Large intestine (tissue), 3 donors: Measurements from ENCODE around the gene ABCC9. TPM values are rescaled to one million over a fixed set of nuclear protein-coding genes. Genes with fewer than 3 reads are reported as not detected.
A peak's percentile ranks its signal among the peaks of the same experiment; 100 is the strongest.

ENCODE experiments used
- DNase-seq, 2 donors: peaks; one replicate each; pipeline versions ENCODE4 v3.0.0 to v3.0.0-alpha.2; 2013
- H3K27ac ChIP-seq: one replicate; pipeline ENCODE4 v1.5.1; 2013; ENCODE audit warnings: low read length
- H3K27me3 ChIP-seq: 2 replicates; pipeline ENCODE4 v1.6.1; 2013; ENCODE audit warnings: low read length; ENCODE audit not compliant: control insufficient read depth, insufficient read depth
- H3K36me3 ChIP-seq: 2 replicates; pipeline ENCODE4 v1.6.1; 2013; ENCODE audit warnings: low read length; ENCODE audit not compliant: control insufficient read depth, insufficient read depth
- H3K4me1 ChIP-seq: one replicate; pipeline ENCODE4 v1.6.1; 2013; ENCODE audit warnings: low read length; ENCODE audit not compliant: control insufficient read depth, insufficient read depth
- H3K4me3 ChIP-seq: one replicate; pipeline ENCODE4 v1.5.1; 2013; ENCODE audit warnings: low read length
- H3K9me3 ChIP-seq: one replicate; pipeline ENCODE4 v1.6.1; 2013; ENCODE audit warnings: mild to moderate bottlenecking, low read depth, low read length, moderate library complexity; ENCODE audit not compliant: control insufficient read depth
- WGBS: methylation state at CpG from one replicate; pipeline ENCODE4 v1.1.5; 2013; ENCODE audit warnings: low lambda C conversion rate; ENCODE audit not compliant: insufficient coverage; 5-methylcytosine and 5-hydroxymethylcytosine counted together
- polyA plus RNA-seq: library from polyadenylated mRNA; unstranded; fragments of 120-200 nt; gene quantifications from one replicate; pipeline ENCODE4 v1.2.1, GENCODE V29; 2013

Gene ABCC9
- polyA plus RNA-seq, 1 donor: 7.4 TPM

- H3K36me3 ChIP-seq: no peaks in the 10 kb centered on the region
- H3K4me3 ChIP-seq: no peak overlapping the region
- 90% methylated on average over 3 of the region's 4 CpGs for WGBS
These were observed 30.8 kb upstream of the ABCC9 start for GRCh38 chr12:21972055-21972454.

DNA sequence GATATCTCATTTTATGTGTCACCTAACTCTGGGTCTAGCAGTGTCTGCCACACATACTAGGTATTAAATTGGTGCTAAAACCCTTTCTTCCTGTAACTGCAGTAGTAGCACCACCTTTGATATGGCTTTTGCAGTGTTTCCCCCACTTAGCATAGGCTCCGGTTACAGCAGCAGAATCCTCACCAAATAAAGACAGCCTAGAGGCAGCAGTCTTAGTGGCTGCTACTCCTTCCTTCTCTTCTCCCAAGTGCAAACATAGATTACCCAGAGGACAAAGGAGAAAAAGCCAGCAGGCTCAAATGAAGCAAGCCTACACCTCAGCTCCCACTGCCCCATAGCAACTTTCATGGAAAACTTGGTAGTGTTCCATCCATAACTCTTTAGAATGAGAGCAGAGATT is 30.1 kb upstream of the ABCC9 start:
- Histone ChIP-seq H3K4me3 (no peak overlapping the region), H3K9me3 (no peaks in the 10 kb centered on the region), H3K27ac (no peak overlapping the region), H3K36me3 (no peaks in the 10 kb centered on the region), H3K4me1 (no peaks in the 10 kb centered on the region), H3K27me3 (no peaks in the 10 kb centered on the region)
- no CpG with 5 or more reads among the region's 1 CpG for WGBS
- no peak for DNase-seq

More at GRCh38 chr12:21972055-21972454, 30.8 kb upstream of the ABCC9 start:
- Histone ChIP-seq H3K27me3 (no peaks in the 10 kb centered on the region), H3K4me1 (no peaks in the 10 kb centered on the region), H3K27ac (no peak overlapping the region), H3K9me3 (no peaks in the 10 kb centered on the region)
- no peak for DNase-seq

DNA sequence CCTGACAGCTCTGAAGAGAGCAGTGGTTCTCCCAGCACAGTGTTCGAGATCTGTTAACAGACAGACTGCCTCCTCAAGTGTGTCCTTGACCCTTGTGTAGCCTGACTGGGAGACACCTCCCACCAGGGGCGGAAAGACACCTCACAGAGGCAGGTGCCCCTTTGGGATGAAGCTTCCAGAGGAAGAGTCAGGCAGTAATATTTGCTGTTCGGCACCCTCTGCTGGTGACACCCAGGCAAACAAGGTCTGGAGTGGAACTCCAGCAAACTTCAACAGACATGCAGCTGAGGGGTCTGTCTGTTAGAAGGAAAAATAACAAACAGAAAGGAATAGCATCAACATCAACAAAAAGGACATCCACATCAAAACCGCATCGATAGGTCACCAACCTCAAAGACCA is 21.6 kb upstream of the ABCC9 start:
- Histone ChIP-seq H3K9me3 (no peaks in the 10 kb centered on the region), H3K4me3 (no peak overlapping the region), H3K27me3 (no peaks in the 10 kb centered on the region), H3K4me1 (no peaks in the 10 kb centered on the region), H3K36me3 (no peaks in the 10 kb centered on the region), H3K27ac (no peak overlapping the region)
- 100% methylated on average over 2 of the region's 5 CpGs for WGBS
- DNase-seq: no peak

DNA sequence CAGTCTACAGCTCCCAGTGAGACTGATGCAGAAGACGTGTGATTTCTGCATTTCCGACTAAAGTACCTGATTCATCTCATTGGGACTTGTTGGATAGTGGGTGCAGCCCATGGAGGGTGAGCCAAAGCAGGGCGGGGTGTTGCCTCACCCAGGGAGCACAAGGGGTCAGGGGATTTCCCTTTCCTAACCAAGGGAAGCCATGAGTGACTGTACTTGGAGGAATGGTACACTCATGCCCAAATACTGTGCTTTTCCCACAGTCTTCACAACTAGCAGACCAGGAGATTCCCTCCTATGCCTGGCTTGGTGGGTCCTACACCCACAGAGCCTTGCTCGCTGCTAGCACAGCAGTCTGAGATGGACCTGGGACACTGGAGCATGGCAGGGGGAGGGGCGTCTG is 21.0 kb upstream of the ABCC9 start:
- H3K4me1 ChIP-seq: no peaks in the 10 kb centered on the region
- H3K27ac ChIP-seq: no peak overlapping the region
- H3K4me3 ChIP-seq: no peak overlapping the region
- no peaks in the 10 kb centered on the region for H3K36me3 ChIP-seq
- WGBS: no CpG with 5 or more reads among the region's 5 CpGs
- DNase-seq: no peak
- H3K9me3 ChIP-seq: no peaks in the 10 kb centered on the region
- H3K27me3 ChIP-seq: no peaks in the 10 kb centered on the region

GRCh38 chr12:21950649-21951048 is 9.4 kb upstream of the ABCC9 start:
- Histone ChIP-seq H3K27me3 (no peaks in the 10 kb centered on the region), H3K4me3 (no peak overlapping the region), H3K9me3 (peaks cover 19% of the 10 kb centered on the region), H3K36me3 (no peaks in the 10 kb centered on the region), H3K27ac (no peak overlapping the region), H3K4me1 (no peaks in the 10 kb centered on the region)
- DNase-seq: no peak
- WGBS: no CpG with 5 or more reads among the region's 1 CpG

DNA sequence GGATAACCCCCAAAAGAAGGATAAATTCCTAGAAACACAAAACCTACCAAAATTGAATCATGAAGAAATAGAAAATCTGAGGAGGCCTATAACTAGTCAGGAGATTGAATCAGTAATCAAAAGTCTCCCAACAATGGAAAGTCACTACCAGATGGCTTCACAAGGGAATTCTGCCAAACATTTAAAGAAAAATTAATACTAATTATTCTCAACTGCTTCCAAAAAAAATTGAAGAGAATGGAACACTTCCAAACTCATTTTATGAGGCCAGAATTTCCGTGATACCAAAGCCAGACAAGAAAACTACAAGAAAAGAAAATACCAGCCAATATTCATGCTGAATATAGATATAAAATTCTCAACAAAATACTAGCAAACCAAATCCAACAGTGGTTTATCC is 7.8 kb upstream of the ABCC9 start:
- Histone ChIP-seq H3K27me3 (no peaks in the 10 kb centered on the region), H3K36me3 (no peaks in the 10 kb centered on the region), H3K4me3 (no peak overlapping the region), H3K9me3 (peaks cover 20% of the 10 kb centered on the region), H3K4me1 (no peaks in the 10 kb centered on the region), H3K27ac (no peak overlapping the region)
- DNase-seq: no peak
- WGBS: 75% methylated on average over 1 of the region's 1 CpG

DNA sequence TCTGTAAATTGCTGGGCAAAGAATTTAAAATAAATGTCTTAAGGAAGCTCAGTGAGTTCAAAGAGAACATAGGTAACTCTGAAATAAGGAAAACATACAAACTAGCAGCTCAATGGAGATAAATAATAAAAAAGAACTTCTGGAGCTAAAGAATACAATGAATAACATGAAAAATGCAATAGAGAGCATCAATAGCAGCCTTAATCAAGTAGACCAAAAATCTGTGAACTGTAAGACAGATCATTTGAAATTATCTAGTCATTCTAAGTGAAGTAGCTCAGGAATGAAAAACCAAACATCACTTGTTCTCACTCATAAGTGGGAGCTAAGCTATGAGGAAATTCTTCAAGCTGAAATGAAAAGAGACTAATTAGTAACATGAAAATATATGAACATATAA is 5.8 kb upstream of the ABCC9 start:
- Histone ChIP-seq H3K4me1 (no peaks in the 10 kb centered on the region), H3K4me3 (no peak overlapping the region), H3K27ac (no peak overlapping the region), H3K27me3 (peaks cover 5% of the 10 kb centered on the region), H3K36me3 (no peaks in the 10 kb centered on the region), H3K9me3 (peaks cover 23% of the 10 kb centered on the region)
- DNase-seq: no peak

DNA sequence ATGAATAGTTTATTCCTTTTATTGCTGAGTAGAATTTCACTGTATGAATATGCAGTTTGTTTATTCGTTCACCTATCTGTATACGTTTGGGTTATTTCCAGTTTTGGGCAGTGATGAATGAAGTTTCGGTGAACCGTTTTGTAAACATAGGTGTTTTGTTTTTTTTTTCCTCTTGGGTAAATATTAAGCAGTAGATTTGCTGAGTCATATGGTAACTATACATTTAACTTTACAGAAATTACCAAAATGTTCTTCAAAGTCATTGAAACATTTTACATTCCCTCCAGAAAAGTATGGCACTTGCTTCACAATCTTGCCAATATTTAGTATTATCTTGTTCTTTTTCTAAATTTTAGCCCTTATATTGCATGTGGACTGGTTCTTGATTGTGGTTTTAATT is 3.8 kb upstream of the ABCC9 start:
- H3K4me3 ChIP-seq: no peak overlapping the region
- no peaks in the 10 kb centered on the region for H3K36me3 ChIP-seq
- WGBS: 90% methylated on average over 2 of the region's 4 CpGs
- no peaks in the 10 kb centered on the region for H3K4me1 ChIP-seq
- DNase-seq: no peak
- peaks cover 24% of the 10 kb centered on the region for H3K27me3 ChIP-seq
- no peak overlapping the region for H3K27ac ChIP-seq
- H3K9me3 ChIP-seq: peaks cover 20% of the 10 kb centered on the region

DNA sequence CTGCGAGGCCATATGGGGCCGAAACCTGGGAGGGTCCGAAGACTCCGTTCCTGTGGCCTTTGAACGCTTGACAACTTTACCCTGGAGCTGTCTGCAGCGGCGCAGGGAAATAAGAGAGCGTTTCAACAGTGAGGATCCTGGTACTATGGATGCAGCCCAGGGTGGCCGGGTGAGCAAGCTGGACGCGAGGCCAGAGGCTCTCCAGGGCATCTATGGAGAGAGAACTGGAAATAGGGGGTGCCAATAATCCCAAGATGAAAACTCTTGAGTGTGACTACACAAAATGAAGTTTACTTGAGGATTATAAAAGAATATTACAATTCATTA is 1.1 kb upstream of the ABCC9 start:
- WGBS: 20% methylated on average over 1 of the region's 11 CpGs
- H3K4me1 ChIP-seq: no peaks in the 10 kb centered on the region
- H3K36me3 ChIP-seq: no peaks in the 10 kb centered on the region
- no peak for DNase-seq
- peaks cover 12% of the 10 kb centered on the region for H3K9me3 ChIP-seq
- peak overlapping the region; percentile 30 for H3K4me3 ChIP-seq
- no peak overlapping the region for H3K27ac ChIP-seq
- H3K27me3 ChIP-seq: peaks cover 38% of the 10 kb centered on the region

GRCh38 chr12:21941506-21942376 is 515 bp upstream of the ABCC9 start:
- Histone ChIP-seq H3K9me3 (peaks cover 12% of the 10 kb centered on the region), H3K4me3 (peak overlapping the region; percentile 30), H3K27ac (peak overlapping the region; percentile 42), H3K27me3 (peaks cover 38% of the 10 kb centered on the region), H3K4me1 (no peaks in the 10 kb centered on the region), H3K36me3 (no peaks in the 10 kb centered on the region)
- DNase-seq: peak; percentile 52 to 53
- 9% methylated on average over 7 of the region's 51 CpGs for WGBS

GRCh38 chr12:21939435-21939834 is 1.8 kb downstream of the ABCC9 start:
- Histone ChIP-seq H3K4me3 (no peak overlapping the region), H3K27ac (no peak overlapping the region), H3K9me3 (peaks cover 4% of the 10 kb centered on the region), H3K27me3 (peaks cover 38% of the 10 kb centered on the region), H3K36me3 (no peaks in the 10 kb centered on the region), H3K4me1 (no peaks in the 10 kb centered on the region)
- WGBS: 92% methylated on average over 2 of the region's 4 CpGs
- no peak for DNase-seq
